K562 (cell line): ENCODE measurements around the gene PDRG1. TPM values are rescaled to one million over a fixed set of nuclear protein-coding genes. Genes with fewer than 3 reads are reported as not detected.
A peak's percentile ranks its signal among the peaks of the same experiment; 100 is the strongest.

Experiments
- ATAC-seq: fragments of 200-7000 bp; cut with Tn5 transposase; 3 replicates; pipeline ENCODE4 v1.9.1; 2020; ENCODE audit warnings: moderate library complexity
- BruUV-seq: library from RNA; stranded (reverse); fragments of 400-500 nt; replicated peaks from 2 replicates; lab custom pipeline; 2021; lab: Mats Ljungman, UMichigan
- CTCF ChIA-PET: fragments of 300-600 bp; formaldehyde crosslinking; extraction: SDS; loops from one replicate; lab custom pipeline; 2021; ENCODE audit warnings: low intra/inter-chr PET ratio; lab: Yijun Ruan, JAX
- POLR2A ChIA-PET: fragments of 300-600, 350-650 bp; sonication (Branson Sonifier 250); formaldehyde crosslinking; extraction: SDS; loops from one replicate; lab custom pipeline; 2021; ENCODE audit warnings: antibody characterized with exemption, inconsistent platforms; lab: Yijun Ruan, JAX
- DNase-seq, 4 experiments: peaks; one replicate each; pipeline versions ENCODE4 v3.0.0 to v3.0.0-alpha.2; 2011 to 2018; ENCODE audit warnings: low spot score in 3 of 4, mixed read lengths in 3 of 4; ENCODE audit errors: extremely low read depth in 1 of 4
- FAIRE-seq: peaks from 2 replicates; lab custom pipeline; 2011; peaks lifted over from hg19 to GRCh38; lab: Jason Lieb, UNC
- H2AFZ ChIP-seq: 2 replicates; pipeline ENCODE4 v1.6.0; 2011; ENCODE audit warnings: low read depth, low read length, control low read depth, inconsistent platforms
- H3K27ac ChIP-seq: fragments of 200-600 bp; 3 replicates; pipeline ENCODE4 v1.8.0; 2011; ENCODE audit warnings: low read depth, mild to moderate bottlenecking, control low read depth, inconsistent platforms, low read length, moderate library complexity, mixed read lengths; ENCODE audit errors: extremely low read depth
- H3K27me3 ChIP-seq, 2 experiments: fragments of 300-600 bp in 1 of 2; 2 replicates in 1 of 2; 3 replicates in 1 of 2; pipeline versions ENCODE4 v1.6.0 to v1.8.0; 2011; ENCODE audit warnings: inconsistent platforms in 2 of 2, low read length in 2 of 2, mild to moderate bottlenecking in 1 of 2, mixed read lengths in 1 of 2, moderate library complexity in 1 of 2; ENCODE audit not compliant: control insufficient read depth in 2 of 2, insufficient read depth in 2 of 2
- H3K36me3 ChIP-seq: fragments of 300-600 bp; 3 replicates; pipeline ENCODE4 v1.8.0; 2011; ENCODE audit warnings: mild to moderate bottlenecking, low read length, inconsistent platforms; ENCODE audit not compliant: control insufficient read depth, insufficient read depth
- H3K4me1 ChIP-seq, 2 experiments: fragments of 200-600 bp in 1 of 2; replicated peaks in 1 of 2; 2 replicates in 1 of 2; 3 replicates in 1 of 2; pipeline versions ENCODE4 v1.5.1 to v1.8.0; 2011; ENCODE audit warnings: inconsistent platforms in 2 of 2, low read length in 2 of 2, mild to moderate bottlenecking in 1 of 2, mixed read lengths in 1 of 2, moderate library complexity in 1 of 2; ENCODE audit not compliant: control insufficient read depth in 2 of 2, insufficient read depth in 2 of 2
- H3K4me2 ChIP-seq: 2 replicates; pipeline ENCODE4 v1.6.1; 2011; ENCODE audit warnings: low read length, control low read depth, inconsistent platforms, mixed read lengths; ENCODE audit not compliant: insufficient read depth
- H3K4me3 ChIP-seq: fragments of 200-600 bp; sonication (generic), shearing (Covaris generic); 2 replicates; pipeline ENCODE4 v1.5.1; 2016; ENCODE audit warnings: control low read depth, inconsistent platforms
- H3K79me2 ChIP-seq: fragments of 200-600 bp; 3 replicates; pipeline ENCODE4 v1.8.0; 2011; ENCODE audit warnings: low read length, inconsistent platforms; ENCODE audit not compliant: control insufficient read depth, insufficient read depth
- H3K9ac ChIP-seq, 2 experiments: 2 replicates each; pipeline versions ENCODE4 v1.6.0 to v1.6.1; 2011; ENCODE audit warnings: low read depth in 2 of 2, low read length in 2 of 2, control low read depth in 1 of 2, inconsistent platforms in 1 of 2, mild to moderate bottlenecking in 1 of 2, mixed read lengths in 1 of 2; ENCODE audit not compliant: insufficient read depth in 1 of 2
- H3K9me1 ChIP-seq: one replicate; pipeline ENCODE4 v1.6.0; 2011; ENCODE audit warnings: inconsistent platforms, mild to moderate bottlenecking, low read length, moderate library complexity; ENCODE audit not compliant: control insufficient read depth, insufficient read depth
- H3K9me3 ChIP-seq: replicated peaks from 2 replicates; pipeline ENCODE4 v1.5.1; 2011; ENCODE audit warnings: low read depth, low read length, inconsistent platforms; ENCODE audit not compliant: control insufficient read depth, insufficient read depth
- H4K20me1 ChIP-seq: replicated peaks from 2 replicates; pipeline ENCODE4 v1.6.1; 2011; ENCODE audit warnings: low read length, inconsistent platforms, mixed read lengths; ENCODE audit not compliant: control insufficient read depth, insufficient read depth
- KAT2B ChIP-seq: IDR thresholded peaks from one replicate; pipeline ENCODE4 v1.6.1; 2012; ENCODE audit warnings: low read depth, mild to moderate bottlenecking, control low read depth, inconsistent platforms, low read length, moderate library complexity
- NFYB ChIP-seq: IDR thresholded peaks from 2 replicates; pipeline ENCODE4 v1.6.1; 2011; ENCODE audit warnings: mild to moderate bottlenecking, moderate library complexity; ENCODE audit not compliant: insufficient read length; ENCODE audit errors: extremely low read depth
- RAD51 ChIP-seq: fragments of 450-650 bp; IDR thresholded peaks from 2 replicates; pipeline ENCODE4 v1.7.1; 2016; ENCODE audit warnings: low read depth, mild to moderate bottlenecking, borderline replicate concordance
- USF1 ChIP-seq: sonication (generic); formaldehyde crosslinking; IDR thresholded peaks from 2 replicates; pipeline ENCODE4 v1.9.0; 2022; ENCODE audit warnings: mild to moderate bottlenecking, missing genetic modification reagents
- USF2 ChIP-seq: sonication (generic); formaldehyde crosslinking; IDR thresholded peaks from 2 replicates; pipeline ENCODE4 v1.5.0; 2020; ENCODE audit warnings: missing genetic modification reagents
- WGBS: fragments of 100-300 bp; shearing (Covaris generic); methylation state at CpG from one replicate; pipeline ENCODE4 v1.1.6; 2016; ENCODE audit warnings: low coverage, mixed read lengths; ENCODE audit not compliant: insufficient coverage; ENCODE audit errors: missing lambda C conversion rate; 5-methylcytosine and 5-hydroxymethylcytosine counted together
- in situ Hi-C: fragments of 300-500 bp; cut with MboI; formaldehyde crosslinking; loops from 4 replicates; pipeline ENCODE4 v1.15.0; 2018; ENCODE audit warnings: inconsistent platforms, mixed read lengths
- intact Hi-C: fragments of 100-400 bp; cut with micrococcal nuclease; formaldehyde crosslinking; loops from 2 replicates; pipeline ENCODE4 v1.14.2; 2022
- polyA plus RNA-seq, 8 experiments: library from polyadenylated mRNA; depleted of rRNA in 4 of 8; stranded (reverse) in 5 of 8; unstranded in 3 of 8; fragments of >200 nt; fragmentation: Nextera tagmentation in 2 of 8; fragmentation: Illumina TruSeq in 1 of 8; extraction: Ambion mirVana in 2 of 8; extraction: Trizol in 1 of 8; gene quantifications; 2 replicates each; pipeline versions ENCODE4 v1.2.1 to v1.2.3, GENCODE V29; 2011 to 2014; ENCODE audit warnings: inconsistent platforms in 1 of 8, missing spikeins in 1 of 8
- total RNA-seq, 7 experiments: library from RNA; depleted of rRNA in 6 of 7; stranded (reverse); fragments of >200 nt in 6 of 7; fragmentation: Illumina TruSeq in 2 of 7; extraction: Trizol in 2 of 7; gene quantifications; 2 replicates each; pipeline versions ENCODE4 v1.2.1 to v1.2.3, GENCODE V29; 2011 to 2021; ENCODE audit warnings: low replicate concordance in 1 of 7

The PDRG1 gene
- total and polyA plus RNA-seq, 9 of the 15 experiments (the other 6 are each of a cell fraction or from before 2014, with no cell fraction given), result 12.6 to 58.6 (median 26.1) TPM

DNA sequence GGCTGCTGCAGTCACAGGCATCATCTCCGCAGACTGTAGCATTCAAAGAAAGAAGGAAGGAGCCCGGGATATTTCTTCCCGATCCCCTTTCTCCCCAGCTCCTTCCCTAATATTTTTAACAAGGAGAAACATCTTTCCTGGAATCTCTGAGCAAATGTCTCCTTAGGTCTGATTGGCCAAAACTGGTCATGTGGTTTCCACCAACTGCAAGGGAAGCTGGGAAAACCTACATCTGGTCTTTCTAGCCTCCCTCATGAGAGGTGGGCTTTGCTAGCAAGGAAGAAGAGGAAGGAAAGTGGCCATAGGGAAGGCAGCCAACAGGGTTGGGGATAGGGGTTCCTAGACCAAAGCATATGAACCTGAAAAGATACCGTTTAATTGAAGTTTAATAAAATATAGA lies 35.1 kb downstream of the PDRG1 start:
- DNase-seq, result no peak
- 48% methylated on average over 3 of the region's 4 CpGs for WGBS

More for the DNA sequence above, 35.1 kb downstream of the PDRG1 start:
- CTCF ChIA-PET, result no interaction called here
- no peak overlapping the region for H3K9ac ChIP-seq
- H3K9me3 ChIP-seq, result no peaks in the 10 kb centered on the region
- H3K27ac ChIP-seq, result no peak overlapping the region
- H3K79me2 ChIP-seq, result no peaks in the 10 kb centered on the region
- ATAC-seq (no peak), FAIRE-seq (no peak)
- POLR2A ChIA-PET, result interaction anchor here (2.0 kb wide), 1 partner anchor 9 kb away, joined by 7 read pairs; no protein-coding TSS in a partner anchor
- peaks cover 3% of the 10 kb centered on the region for H3K9me1 ChIP-seq
- peaks cover 13% of the 10 kb centered on the region for H4K20me1 ChIP-seq
- in situ Hi-C loops, result no loop called here
- no peaks in the 10 kb centered on the region for H3K36me3 ChIP-seq
- no TSS peak for BruUV-seq
- H3K27me3 ChIP-seq, result peaks cover 2 to 55% of the 10 kb centered on the region in 2 experiments; a peak in 4 of 5 replicates
- TF ChIP-seq USF1 (CRISPR knock-in tag) (peak; percentile 50), NFYB (peak; percentile 43), RAD51 (peak; percentile 47; the same call in 1 of the 2 replicates), USF2 (peak; percentile 75), KAT2B (no peak)
- H2AFZ ChIP-seq, result no peak overlapping the region
- no peak overlapping the region for H3K4me2 ChIP-seq
- H3K4me3 ChIP-seq, result no peak overlapping the region
- intact Hi-C loops, result loop anchor here (5.0 kb wide), 1 partner anchor 36 kb away; the partner anchor contains the start of gene PDRG1
- H3K4me1 ChIP-seq, result peaks cover 16 to 18% of the 10 kb centered on the region in 2 experiments
